ENCODE results near the gene VPS35L. TPM values are rescaled to one million over a fixed set of nuclear protein-coding genes. Genes with fewer than 3 reads are reported as not detected.

VPS35L gene
- total and polyA plus RNA-seq, 4 donors: 27.4 to 65.4 (median 47.1) TPM

DNA sequence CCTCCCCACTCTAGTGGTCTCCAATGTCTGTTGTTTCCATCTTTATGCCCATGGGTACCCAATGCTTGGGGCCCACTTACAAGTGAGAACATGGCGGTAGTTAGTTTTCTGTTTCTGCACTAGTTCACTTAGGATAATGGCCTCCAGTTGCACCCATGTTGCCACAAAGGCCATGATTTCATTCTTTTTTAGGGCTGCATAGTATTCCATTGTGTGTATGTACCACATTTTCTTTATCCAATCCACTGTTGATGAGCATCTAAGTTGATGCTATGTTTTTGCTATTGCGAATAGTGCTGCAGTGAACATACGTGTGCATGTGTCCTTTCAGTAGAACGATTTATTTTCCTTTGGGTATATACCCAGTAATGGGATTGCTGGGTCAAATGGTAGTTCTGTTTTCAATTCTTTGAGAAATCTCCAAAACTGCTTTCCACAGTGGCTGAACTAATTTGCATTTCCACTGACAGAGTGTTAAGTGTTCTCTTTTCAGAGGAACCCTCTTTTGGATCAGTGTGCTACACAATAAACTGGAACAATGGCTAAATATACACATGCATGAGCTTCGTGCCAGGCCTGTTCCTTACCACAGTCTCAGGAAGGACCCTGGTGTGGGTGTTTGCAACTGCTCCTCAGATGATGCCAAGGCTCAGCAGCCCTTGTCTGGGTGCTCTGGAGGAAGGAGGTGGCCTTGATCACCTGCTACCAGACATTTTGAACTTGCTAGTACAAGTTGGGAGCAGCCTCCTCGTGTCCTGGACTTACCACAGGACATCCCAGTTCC lies 128.1 kb downstream of the VPS35L start:
- Histone ChIP-seq H3K9ac (ENCODE audit: insufficient read depth in 1 of 2, low read length in 2 of 2) (no peak overlapping the region), H3K27me3 (ENCODE audit: control insufficient read depth in 3 of 3, insufficient read depth in 3 of 3, low read length in 2 of 3) (no peaks in the 10 kb centered on the region), H3K9me3 (ENCODE audit: control insufficient read depth in 4 of 4, insufficient read depth in 3 of 4, low read length in 3 of 4) (peaks cover 0 to 3% (median 0%) of the 10 kb centered on the region in 4 donors), H3K27ac (ENCODE audit: low read depth in 1 of 2, low read length in 1 of 2) (no peak overlapping the region), H3K4me3 (no peak overlapping the region), H3K4me1 (ENCODE audit: control insufficient read depth in 5 of 5, insufficient read depth in 5 of 5, low read length in 5 of 5) (peaks cover 0 to 3% (median 0%) of the 10 kb centered on the region in 5 donors), H3K36me3 (ENCODE audit: control insufficient read depth in 4 of 4, insufficient read depth in 4 of 4, low read length in 4 of 4) (peaks cover 16 to 29% (median 27%) of the 10 kb centered on the region in 4 donors)
- ATAC-seq (ENCODE audit: insufficient read depth, low FRiP score) (no peak), DNase-seq (no peak)
- 94 to 96% methylated on average over 6 of the region's 6 CpGs for WGBS, 2 donors
- TF ChIP-seq, protein P1, sequence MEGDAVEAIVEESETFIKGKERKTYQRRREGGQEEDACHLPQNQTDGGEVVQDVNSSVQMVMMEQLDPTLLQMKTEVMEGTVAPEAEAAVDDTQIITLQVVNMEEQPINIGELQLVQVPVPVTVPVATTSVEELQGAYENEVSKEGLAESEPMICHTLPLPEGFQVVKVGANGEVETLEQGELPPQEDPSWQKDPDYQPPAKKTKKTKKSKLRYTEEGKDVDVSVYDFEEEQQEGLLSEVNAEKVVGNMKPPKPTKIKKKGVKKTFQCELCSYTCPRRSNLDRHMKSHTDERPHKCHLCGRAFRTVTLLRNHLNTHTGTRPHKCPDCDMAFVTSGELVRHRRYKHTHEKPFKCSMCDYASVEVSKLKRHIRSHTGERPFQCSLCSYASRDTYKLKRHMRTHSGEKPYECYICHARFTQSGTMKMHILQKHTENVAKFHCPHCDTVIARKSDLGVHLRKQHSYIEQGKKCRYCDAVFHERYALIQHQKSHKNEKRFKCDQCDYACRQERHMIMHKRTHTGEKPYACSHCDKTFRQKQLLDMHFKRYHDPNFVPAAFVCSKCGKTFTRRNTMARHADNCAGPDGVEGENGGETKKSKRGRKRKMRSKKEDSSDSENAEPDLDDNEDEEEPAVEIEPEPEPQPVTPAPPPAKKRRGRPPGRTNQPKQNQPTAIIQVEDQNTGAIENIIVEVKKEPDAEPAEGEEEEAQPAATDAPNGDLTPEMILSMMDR (IDR thresholded peaks at IDR 0.05; ENCODE audit: control extremely low read depth, extremely low read depth): no peak

DNA sequence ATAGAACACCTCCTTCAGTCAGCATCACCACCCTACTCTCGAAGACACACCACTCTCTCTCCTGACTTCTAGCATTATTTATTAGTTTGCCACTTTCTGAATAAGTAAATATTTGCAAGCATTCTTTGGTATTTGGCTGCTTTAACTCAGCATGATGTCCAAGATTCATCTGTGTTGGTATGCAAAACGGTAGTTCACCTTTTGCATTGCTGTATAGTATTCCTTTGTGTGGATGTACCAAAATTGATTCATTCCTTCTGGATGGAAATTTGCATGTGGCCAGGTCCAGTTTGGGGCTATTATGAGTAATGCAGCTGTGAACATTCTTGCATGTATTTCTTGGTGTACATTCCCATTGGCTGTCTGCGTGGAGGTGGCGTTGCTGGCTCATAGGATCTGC lies 129.7 kb downstream of the VPS35L start:
- ATAC-seq (ENCODE audit: insufficient read depth, low FRiP score): no peak
- TF ChIP-seq, protein P1 (IDR thresholded peaks at IDR 0.05; ENCODE audit: control extremely low read depth, extremely low read depth): no peak
- H3K9ac ChIP-seq (ENCODE audit: insufficient read depth in 1 of 2, low read length in 2 of 2): no peak overlapping the region
- peaks cover 0 to 4% (median 0%) of the 10 kb centered on the region in 5 donors for H3K4me1 ChIP-seq (ENCODE audit: control insufficient read depth in 5 of 5, insufficient read depth in 5 of 5, low read length in 5 of 5)
- DNase-seq: no peak
- no peaks in the 10 kb centered on the region for H3K27me3 ChIP-seq (ENCODE audit: control insufficient read depth in 3 of 3, insufficient read depth in 3 of 3, low read length in 2 of 3)
- no peak overlapping the region for H3K27ac ChIP-seq (ENCODE audit: low read depth in 1 of 2, low read length in 1 of 2)
- 98 to 99% methylated on average over 4 of the region's 4 CpGs for WGBS, 2 donors
- peaks cover 16 to 32% (median 27%) of the 10 kb centered on the region in 4 donors for H3K36me3 ChIP-seq (ENCODE audit: control insufficient read depth in 4 of 4, insufficient read depth in 4 of 4, low read length in 4 of 4)
- H3K9me3 ChIP-seq (ENCODE audit: control insufficient read depth in 4 of 4, insufficient read depth in 3 of 4, low read length in 3 of 4): peaks cover 0 to 3% (median 0%) of the 10 kb centered on the region in 4 donors
- no peak overlapping the region for H3K4me3 ChIP-seq

DNA sequence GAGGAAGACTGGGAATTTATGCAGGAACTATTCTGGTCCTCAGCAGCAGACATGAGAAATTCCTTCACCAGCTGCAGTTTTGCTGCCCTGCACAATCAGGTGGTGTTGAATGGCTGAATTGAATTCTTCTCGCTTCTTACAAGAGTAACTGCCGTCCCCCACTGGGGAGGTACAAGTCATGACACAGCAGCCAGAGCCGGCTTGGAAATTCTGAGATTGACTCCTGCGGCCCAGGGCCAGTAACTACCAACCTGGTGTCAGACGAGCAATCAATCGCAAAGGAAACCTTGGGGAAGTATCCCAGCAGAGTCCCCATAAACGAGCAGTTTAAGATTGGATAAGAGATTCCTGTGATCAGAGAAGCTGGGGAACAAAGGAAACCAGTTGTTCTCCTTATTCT lies 131.8 kb downstream of the VPS35L start:
- peaks cover 0 to 11% (median 0%) of the 10 kb centered on the region in 5 donors for H3K4me1 ChIP-seq (ENCODE audit: control insufficient read depth in 5 of 5, insufficient read depth in 5 of 5, low read length in 5 of 5)
- no peaks in the 10 kb centered on the region for H3K27me3 ChIP-seq (ENCODE audit: control insufficient read depth in 3 of 3, insufficient read depth in 3 of 3, low read length in 2 of 3)
- TF ChIP-seq, protein P1 (IDR thresholded peaks at IDR 0.05; ENCODE audit: control extremely low read depth, extremely low read depth): no peak
- DNase-seq (no peak), ATAC-seq (ENCODE audit: insufficient read depth, low FRiP score) (no peak)
- no peak overlapping the region for H3K9ac ChIP-seq (ENCODE audit: insufficient read depth in 1 of 2, low read length in 2 of 2)
- WGBS, 2 donors: 88 to 91% methylated on average over 7 of the region's 7 CpGs
- H3K9me3 ChIP-seq (ENCODE audit: control insufficient read depth in 4 of 4, insufficient read depth in 3 of 4, low read length in 3 of 4): peaks cover 0 to 3% (median 0%) of the 10 kb centered on the region in 4 donors
- H3K4me3 ChIP-seq: no peak overlapping the region
- peaks cover 19 to 32% (median 32%) of the 10 kb centered on the region in 4 donors for H3K36me3 ChIP-seq (ENCODE audit: control insufficient read depth in 4 of 4, insufficient read depth in 4 of 4, low read length in 4 of 4)
- H3K27ac ChIP-seq (ENCODE audit: low read depth in 1 of 2, low read length in 1 of 2): no peak overlapping the region
